CD8-positive, alpha-beta memory T cell (primary cell): ENCODE results near the gene SESN3. TPM values are rescaled to one million over a fixed set of nuclear protein-coding genes. Genes with fewer than 3 reads are reported as not detected.
"Not testable (repeated sequence)": the region's sequence is repeated elsewhere in the genome, so short reads cannot be mapped to it uniquely, and the experiment has no call there.

Experiments
- CTCF ChIA-PET: fragments of 350-600 bp; sonication (Branson Sonifier 250); formaldehyde crosslinking; loops from one replicate; lab custom pipeline; 2021; ENCODE audit warnings: antibody characterized with exemption; lab: Charles Lee
- POLR2A ChIA-PET: fragments of 350-600 bp; sonication (Branson Sonifier 250); formaldehyde crosslinking; loops from one replicate; lab custom pipeline; 2021; ENCODE audit warnings: antibody characterized with exemption; lab: Charles Lee
- DNase-seq, 5 donors: peaks; one replicate each; pipeline versions ENCODE4 v3.0.0 to v3.0.0-alpha.2; 2020 to 2022; ENCODE audit warnings: mixed read lengths in 1 of 5
- H3K27ac ChIP-seq: one replicate; pipeline ENCODE4 v1.7.0; 2013; ENCODE audit warnings: low read depth, mild to moderate bottlenecking, low read length, moderate library complexity
- H3K27me3 ChIP-seq: 2 replicates; pipeline ENCODE4 v1.7.0; 2013; ENCODE audit warnings: low read length, mild to moderate bottlenecking; ENCODE audit not compliant: insufficient read depth, poor library complexity, severe bottlenecking
- H3K36me3 ChIP-seq: 2 replicates; pipeline ENCODE4 v1.7.0; 2013; ENCODE audit warnings: mild to moderate bottlenecking, low read length, moderate library complexity; ENCODE audit not compliant: insufficient read depth
- H3K4me1 ChIP-seq: 2 replicates; pipeline ENCODE4 v1.7.0; 2013; ENCODE audit warnings: mild to moderate bottlenecking, low read length, moderate library complexity; ENCODE audit not compliant: insufficient read depth
- H3K4me3 ChIP-seq: 2 replicates; pipeline ENCODE4 v1.7.0; 2013; ENCODE audit warnings: mild to moderate bottlenecking, low read length
- H3K9me3 ChIP-seq: 2 replicates; pipeline ENCODE4 v1.7.0; 2013; ENCODE audit warnings: mild to moderate bottlenecking, low read length
- H3K27ac Mint-ChIP-seq, 8 donors: one replicate each; pipeline ENCODE4 v1.8.0; 2020 to 2021; ENCODE audit warnings: mixed read lengths in 8 of 8, mild to moderate bottlenecking in 6 of 8, inconsistent platforms in 3 of 8, moderate library complexity in 3 of 8
- H3K27me3 Mint-ChIP-seq, 2 donors: one replicate each; pipeline ENCODE4 v1.8.0; 2020 to 2021; ENCODE audit warnings: mixed read lengths in 2 of 2, mild to moderate bottlenecking in 1 of 2, moderate library complexity in 1 of 2
- H3K36me3 Mint-ChIP-seq, 3 donors: one replicate each; pipeline ENCODE4 v1.8.0; 2020 to 2021; ENCODE audit warnings: mixed read lengths in 3 of 3, inconsistent platforms in 1 of 3, mild to moderate bottlenecking in 1 of 3
- H3K4me1 Mint-ChIP-seq, 3 donors: one replicate each; pipeline ENCODE4 v1.8.0; 2020 to 2021; ENCODE audit warnings: mixed read lengths in 3 of 3, inconsistent platforms in 1 of 3, mild to moderate bottlenecking in 1 of 3
- H3K4me3 Mint-ChIP-seq, 7 donors: one replicate each; pipeline ENCODE4 v1.8.0; 2020 to 2021; ENCODE audit warnings: mixed read lengths in 7 of 7, mild to moderate bottlenecking in 6 of 7, moderate library complexity in 4 of 7, inconsistent platforms in 2 of 7
- H3K9me3 Mint-ChIP-seq, 5 donors: one replicate each; pipeline ENCODE4 v1.8.0; 2020 to 2022; ENCODE audit warnings: mixed read lengths in 5 of 5, mild to moderate bottlenecking in 3 of 5, moderate library complexity in 2 of 5, inconsistent platforms in 1 of 5
- polyA plus RNA-seq: library from polyadenylated mRNA; unstranded; fragments of 300-500 nt; fragmentation: Illumina TruSeq; gene quantifications from one replicate; pipeline ENCODE4 v1.2.3, GENCODE V29; 2021
- total RNA-seq, 2 experiments: library from RNA; stranded (reverse); gene quantifications; one replicate each; pipeline ENCODE4 v1.2.3, GENCODE V29; 2021

Gene SESN3, protein sequence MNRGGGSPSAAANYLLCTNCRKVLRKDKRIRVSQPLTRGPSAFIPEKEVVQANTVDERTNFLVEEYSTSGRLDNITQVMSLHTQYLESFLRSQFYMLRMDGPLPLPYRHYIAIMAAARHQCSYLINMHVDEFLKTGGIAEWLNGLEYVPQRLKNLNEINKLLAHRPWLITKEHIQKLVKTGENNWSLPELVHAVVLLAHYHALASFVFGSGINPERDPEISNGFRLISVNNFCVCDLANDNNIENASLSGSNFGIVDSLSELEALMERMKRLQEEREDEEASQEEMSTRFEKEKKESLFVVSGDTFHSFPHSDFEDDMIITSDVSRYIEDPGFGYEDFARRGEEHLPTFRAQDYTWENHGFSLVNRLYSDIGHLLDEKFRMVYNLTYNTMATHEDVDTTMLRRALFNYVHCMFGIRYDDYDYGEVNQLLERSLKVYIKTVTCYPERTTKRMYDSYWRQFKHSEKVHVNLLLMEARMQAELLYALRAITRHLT
- total RNA-seq (10 to 100 TPM; 18.8 to 19.7 TPM), polyA plus RNA-seq (2.1 TPM)

DNA sequence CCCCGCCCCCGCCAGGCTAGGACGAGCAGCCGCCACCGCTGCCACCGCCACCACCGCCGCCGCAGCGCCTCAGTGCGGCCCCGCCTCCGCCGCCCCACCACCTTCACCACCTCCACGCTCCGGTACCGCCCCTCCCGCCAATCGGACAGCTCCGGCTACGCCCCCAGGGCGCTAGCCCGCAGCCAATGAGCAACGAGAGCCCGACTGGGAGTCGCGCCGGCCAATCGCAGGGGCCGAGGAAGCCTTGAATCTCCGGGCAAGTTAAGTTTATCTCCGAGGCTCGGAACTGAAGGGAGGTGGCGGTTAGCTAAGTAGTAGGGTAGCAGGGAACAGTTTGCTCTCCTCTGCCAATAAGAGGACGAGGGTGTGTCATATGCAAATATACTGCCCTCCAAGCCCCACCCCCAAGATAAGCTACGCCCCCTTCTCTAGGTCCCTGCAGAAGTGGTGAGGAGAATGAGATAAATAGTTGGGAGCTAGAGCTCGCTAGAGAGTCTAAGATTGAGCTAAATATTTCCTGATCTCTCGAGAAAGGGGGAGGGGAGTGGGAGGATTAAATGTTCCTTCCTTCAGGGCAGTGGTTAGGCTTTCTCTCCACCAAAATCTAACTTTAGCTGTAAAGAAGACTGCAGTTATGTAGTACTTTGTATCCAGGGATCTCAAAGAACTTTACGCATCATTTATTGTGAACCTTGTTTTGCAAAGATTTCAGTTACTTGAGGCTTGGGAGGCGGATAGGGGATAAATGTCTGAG is at the start of gene SESN3:
TSS of gene SESN3 (minus strand) at position 76 of the 754 bp plus-strand sequence. CDS start 342 bp downstream, outside the sequence.
- DNase-seq = peak; percentile 98 to 99 (median 99)
- Mint-ChIP-seq H3K9me3 (no peaks in the 10 kb centered on the region), H3K4me3 (peak within 1 kb of the TSS in 6 of 7 donors; percentile 90 to 97 (median 94)), H3K27me3 (no peaks in the 10 kb centered on the region), H3K27ac (peak within 1 kb of the TSS; percentile 83 to 98 (median 89)), H3K4me1 (peaks cover 41 to 50% (median 49%) of the 10 kb centered on the region in 3 donors), H3K36me3 (peaks cover 0 to 9% (median 0%) of the 10 kb centered on the region in 3 donors)
- Histone ChIP-seq H3K9me3 (no peaks in the 10 kb centered on the region), H3K36me3 (no peaks in the 10 kb centered on the region), H3K27ac (peak within 1 kb of the TSS; percentile 60), H3K4me3 (peak within 1 kb of the TSS; percentile 68), H3K27me3 (no peaks in the 10 kb centered on the region), H3K4me1 (peaks cover 24% of the 10 kb centered on the region)
- CTCF ChIA-PET = interaction anchor here (0.8 to 2.5 kb wide), 17 partner anchors 13 to 481 kb away, joined by 3 to 24 read pairs (median 4); partner anchors contain the start of gene ENDOD1
- POLR2A ChIA-PET = interaction anchor here (0.6 to 2.6 kb wide), 16 partner anchors 14 to 1490 kb away, joined by 3 to 25 read pairs (median 4); partner anchors contain the start of genes C11orf54, CCDC82, CEP57 and ENDOD1

DNA sequence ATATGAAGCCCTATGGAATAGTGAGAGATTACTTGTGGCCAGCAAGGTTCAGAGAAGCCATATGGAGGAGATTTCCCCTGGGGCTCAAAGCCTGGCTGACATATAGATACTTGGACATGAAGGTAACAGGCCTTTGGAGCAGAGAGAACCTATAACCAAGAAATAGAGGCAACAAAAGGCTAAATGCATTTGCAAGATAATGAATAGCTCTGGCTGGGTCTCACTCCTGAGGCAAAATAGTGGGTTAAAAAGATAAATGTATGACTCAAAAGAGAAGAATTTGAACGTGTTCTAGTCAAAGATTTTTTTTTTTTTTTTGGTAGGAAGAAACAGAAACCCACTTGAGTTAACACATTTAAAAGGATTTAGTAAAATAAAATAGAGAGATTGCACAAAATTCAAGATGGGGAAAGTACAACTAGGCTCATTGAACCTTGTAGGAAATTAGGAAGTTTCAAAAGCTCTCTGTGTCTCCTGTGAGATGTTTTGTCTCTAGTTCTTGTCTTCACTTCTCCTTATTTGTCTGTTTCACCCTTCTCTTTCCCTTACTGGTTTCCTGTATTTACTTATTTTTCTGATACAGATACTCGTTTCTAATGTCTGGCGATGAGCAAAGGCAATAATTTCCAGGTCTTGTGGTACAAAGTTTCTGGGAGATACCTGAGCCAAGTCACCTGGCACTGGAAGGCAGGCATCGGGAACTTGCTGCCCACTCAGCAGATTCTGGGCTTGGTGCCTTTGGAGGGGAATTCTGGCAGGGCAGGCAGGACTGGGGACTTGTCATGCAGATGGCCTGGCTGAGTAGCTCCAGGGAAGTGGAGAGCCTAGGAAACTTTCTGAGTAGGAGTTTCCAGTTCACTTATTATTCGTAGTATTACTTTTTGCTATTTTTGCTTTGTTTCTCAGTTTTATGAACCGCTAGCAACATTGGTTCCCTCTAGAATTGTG is 49.2 kb upstream of the SESN3 start:
- Histone ChIP-seq H3K4me3 (no peak overlapping the region), H3K27ac (no peak overlapping the region), H3K27me3 (no peaks in the 10 kb centered on the region), H3K36me3 (no peaks in the 10 kb centered on the region), H3K9me3 (no peaks in the 10 kb centered on the region), H3K4me1 (no peaks in the 10 kb centered on the region)
- DNase-seq = no peak
- ChIA-PET POLR2A (no interaction called here), CTCF (interaction anchor here (1.1 kb wide), 1 partner anchor 425 kb away, joined by 4 read pairs; no protein-coding TSS in a partner anchor)
- H3K36me3 Mint-ChIP-seq = no peaks in the 10 kb centered on the region
- H3K4me1 Mint-ChIP-seq = no peaks in the 10 kb centered on the region
- peaks cover 2 to 3% of the 10 kb centered on the region in 2 donors for H3K27me3 Mint-ChIP-seq
- no peak overlapping the region for H3K27ac Mint-ChIP-seq
- H3K9me3 Mint-ChIP-seq = no peaks in the 10 kb centered on the region
- no peak overlapping the region for H3K4me3 Mint-ChIP-seq

DNA sequence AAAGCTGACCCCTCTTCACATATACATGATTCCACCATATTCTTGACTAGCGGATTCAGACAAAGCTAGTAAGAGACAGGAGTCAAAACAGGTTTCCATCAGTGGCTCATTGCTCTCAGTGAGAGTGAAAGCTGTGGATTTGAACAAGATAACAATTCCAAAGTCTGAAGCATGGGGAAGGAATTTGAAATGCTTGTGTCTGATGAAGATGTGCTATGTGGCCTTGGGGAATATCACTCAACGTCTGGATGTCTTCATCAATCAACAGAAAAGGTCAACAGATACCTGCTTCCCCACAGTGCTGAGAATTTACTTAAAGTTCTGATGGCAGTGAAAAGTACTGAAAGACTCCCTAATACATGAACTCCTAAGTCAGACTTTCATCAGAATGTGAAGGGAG is 46.9 kb upstream of the SESN3 start:
- H3K36me3 Mint-ChIP-seq = no peaks in the 10 kb centered on the region
- Histone ChIP-seq H3K27me3 (no peaks in the 10 kb centered on the region), H3K4me1 (no peaks in the 10 kb centered on the region), H3K27ac (no peak overlapping the region), H3K9me3 (no peaks in the 10 kb centered on the region), H3K36me3 (no peaks in the 10 kb centered on the region), H3K4me3 (no peak overlapping the region)
- H3K27me3 Mint-ChIP-seq = peaks cover 0 to 3% of the 10 kb centered on the region in 2 donors
- no peak overlapping the region for H3K27ac Mint-ChIP-seq
- CTCF ChIA-PET = no interaction called here
- no peak overlapping the region for H3K4me3 Mint-ChIP-seq
- H3K9me3 Mint-ChIP-seq = no peaks in the 10 kb centered on the region
- no peaks in the 10 kb centered on the region for H3K4me1 Mint-ChIP-seq
- no peak for DNase-seq
- POLR2A ChIA-PET = no interaction called here

DNA sequence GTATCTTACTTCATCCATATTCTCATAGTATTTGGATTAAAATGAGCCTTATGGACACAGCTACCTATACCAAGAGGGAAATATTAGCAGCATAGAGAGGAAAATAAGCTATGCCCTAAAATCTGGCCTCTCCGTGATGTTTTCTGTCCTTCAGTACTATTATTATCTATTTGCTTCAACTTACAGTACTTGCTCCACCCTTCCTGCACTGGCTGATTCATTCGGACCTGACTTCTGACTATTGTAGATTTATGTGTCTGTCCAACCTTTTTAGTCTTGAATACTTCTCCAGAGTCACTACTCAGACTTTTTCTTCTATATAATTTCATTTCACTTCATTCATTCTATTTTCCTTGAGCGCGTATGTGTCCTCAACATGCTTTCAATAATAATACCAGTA is 45.1 kb upstream of the SESN3 start:
- Histone ChIP-seq H3K4me3 (no peak overlapping the region), H3K9me3 (no peaks in the 10 kb centered on the region), H3K27me3 (no peaks in the 10 kb centered on the region), H3K4me1 (no peaks in the 10 kb centered on the region), H3K27ac (no peak overlapping the region), H3K36me3 (no peaks in the 10 kb centered on the region)
- H3K4me1 Mint-ChIP-seq = no peaks in the 10 kb centered on the region
- H3K36me3 Mint-ChIP-seq = no peaks in the 10 kb centered on the region
- CTCF ChIA-PET = no interaction called here
- POLR2A ChIA-PET = no interaction called here
- no peak overlapping the region for H3K27ac Mint-ChIP-seq
- H3K27me3 Mint-ChIP-seq = peaks cover 0 to 3% of the 10 kb centered on the region in 2 donors
- no peak for DNase-seq
- H3K4me3 Mint-ChIP-seq = no peak overlapping the region
- H3K9me3 Mint-ChIP-seq = no peaks in the 10 kb centered on the region

DNA sequence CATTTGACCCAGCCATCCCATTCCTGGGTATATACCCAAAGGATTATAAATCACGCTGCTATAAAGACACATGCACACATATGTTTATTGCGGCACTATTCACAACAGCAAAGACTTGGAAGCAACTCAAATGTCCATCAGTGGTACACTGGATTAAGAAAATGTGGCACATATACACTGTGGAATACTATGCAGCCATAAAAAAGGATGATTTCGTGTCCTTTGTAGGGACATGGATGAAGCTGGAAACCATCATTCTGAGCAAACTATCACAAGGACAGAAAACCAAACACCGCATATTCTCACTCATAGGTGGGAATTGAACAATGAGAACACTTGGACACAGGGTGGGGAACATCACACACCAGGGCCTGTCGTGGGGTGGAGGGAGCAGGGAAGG is 42.6 kb upstream of the SESN3 start:
- not testable (repeated sequence) for H3K27ac Mint-ChIP-seq, H3K9me3 Mint-ChIP-seq

DNA sequence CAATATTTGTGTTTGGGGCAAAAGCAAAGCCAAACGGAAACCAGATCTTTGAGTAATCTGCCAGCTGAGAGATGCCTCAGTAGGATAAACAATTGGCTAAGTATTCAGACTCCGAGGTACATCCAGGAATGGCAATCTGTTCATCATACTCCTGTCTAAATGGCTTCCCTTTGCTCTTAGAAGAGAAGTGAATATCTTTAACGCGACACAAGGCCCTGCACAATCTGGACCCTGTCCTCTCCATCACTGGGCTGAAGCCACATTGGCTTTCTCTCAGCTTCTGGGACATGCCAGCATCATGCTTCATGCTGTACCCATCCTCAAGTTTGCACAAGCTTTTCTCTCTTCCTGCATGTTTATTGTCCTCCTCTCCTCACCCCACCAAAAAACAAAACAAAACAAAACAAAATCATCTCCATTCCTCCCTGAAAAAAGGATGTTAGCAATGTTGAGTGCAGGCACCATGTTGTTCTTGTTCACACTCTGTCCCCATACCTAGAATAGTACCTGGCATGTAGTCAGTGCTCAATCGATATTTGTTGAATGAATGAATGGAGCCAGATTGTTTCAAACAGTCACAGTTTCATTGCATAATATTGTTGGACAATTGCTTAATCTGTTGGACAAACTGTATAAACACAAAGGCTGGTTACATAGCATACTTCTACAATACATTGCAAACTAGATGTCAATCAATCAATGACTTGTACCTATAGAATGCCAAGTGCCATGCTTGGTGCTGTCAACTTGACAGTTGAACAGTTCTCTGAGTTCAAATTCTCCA is 38.2 kb upstream of the SESN3 start:
- H3K27ac Mint-ChIP-seq = no peak overlapping the region
- H3K4me1 Mint-ChIP-seq = no peaks in the 10 kb centered on the region
- Histone ChIP-seq H3K9me3 (no peaks in the 10 kb centered on the region), H3K4me1 (no peaks in the 10 kb centered on the region), H3K4me3 (no peak overlapping the region), H3K27me3 (no peaks in the 10 kb centered on the region), H3K36me3 (no peaks in the 10 kb centered on the region), H3K27ac (no peak overlapping the region)
- no peak overlapping the region for H3K4me3 Mint-ChIP-seq
- H3K9me3 Mint-ChIP-seq = no peaks in the 10 kb centered on the region
- POLR2A ChIA-PET = no interaction called here
- DNase-seq = no peak
- peaks cover 0 to 2% (median 0%) of the 10 kb centered on the region in 3 donors for H3K36me3 Mint-ChIP-seq
- H3K27me3 Mint-ChIP-seq = peaks cover 0 to 2% of the 10 kb centered on the region in 2 donors
- CTCF ChIA-PET = no interaction called here

More for the DNA sequence above, 42.6 kb upstream of the SESN3 start:
- H3K9me3 ChIP-seq, H3K36me3 Mint-ChIP-seq, DNase-seq, POLR2A ChIA-PET, H3K4me3 Mint-ChIP-seq, H3K27ac ChIP-seq, H3K36me3 ChIP-seq, H3K27me3 ChIP-seq, H3K27me3 Mint-ChIP-seq, CTCF ChIA-PET, H3K4me3 ChIP-seq, H3K4me1 Mint-ChIP-seq, H3K4me1 ChIP-seq: not testable (repeated sequence)

DNA sequence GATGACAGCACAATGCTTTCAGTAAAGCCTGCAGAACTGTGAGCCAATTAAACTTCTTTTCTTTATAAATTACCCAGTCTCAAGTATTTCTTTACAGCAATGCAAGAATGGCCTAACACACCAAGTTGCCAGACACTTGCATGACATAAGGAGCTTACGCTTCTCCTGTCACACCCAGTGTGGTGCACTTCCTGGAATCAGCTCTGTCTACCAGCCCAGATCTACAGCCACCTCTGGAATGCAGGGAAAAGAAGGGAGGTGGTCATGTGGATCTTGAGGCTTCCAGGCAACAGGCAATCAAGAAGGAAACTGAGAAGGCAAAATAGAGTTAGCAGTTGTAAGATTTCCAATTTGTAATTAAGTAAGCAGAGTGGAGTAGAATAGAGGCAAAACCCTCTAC is 37.4 kb upstream of the SESN3 start:
- no peak for DNase-seq
- no peaks in the 10 kb centered on the region for H3K9me3 Mint-ChIP-seq
- no peak overlapping the region for H3K27ac ChIP-seq
- no peak overlapping the region for H3K4me3 Mint-ChIP-seq
- no peaks in the 10 kb centered on the region for H3K27me3 ChIP-seq
- no peak overlapping the region for H3K4me3 ChIP-seq
- H3K4me1 ChIP-seq = peaks cover 6% of the 10 kb centered on the region
- H3K9me3 ChIP-seq = no peaks in the 10 kb centered on the region
- peak overlapping the region in 1 of 8 donors; percentile 24 for H3K27ac Mint-ChIP-seq
- no peaks in the 10 kb centered on the region for H3K36me3 ChIP-seq
- ChIA-PET POLR2A (no interaction called here), CTCF (no interaction called here)
- H3K36me3 Mint-ChIP-seq = peaks cover 0 to 2% (median 0%) of the 10 kb centered on the region in 3 donors
- peaks cover 0 to 2% of the 10 kb centered on the region in 2 donors for H3K27me3 Mint-ChIP-seq
- peaks cover 4 to 7% (median 5%) of the 10 kb centered on the region in 3 donors for H3K4me1 Mint-ChIP-seq
